DOHH2 (cell line): Measurements from ENCODE around the gene NEGR1.

Experiments
- H3F3A ChIP-seq: fragments of 200-600 bp; sonication (generic), shearing (Covaris generic); 2 replicates; pipeline ENCODE4 v1.6.0; 2016; ENCODE audit warnings: antibody characterized with exemption, mild to moderate bottlenecking; ENCODE audit not compliant: control insufficient read depth, insufficient read depth
- H3K27ac ChIP-seq: fragments of 200-600 bp; sonication (generic); 2 replicates; pipeline ENCODE4 v1.5.1; 2014; ENCODE audit warnings: low read depth, mild to moderate bottlenecking, low read length, moderate library complexity
- H3K27me3 ChIP-seq: fragments of 200-600 bp; sonication (generic); 2 replicates; pipeline ENCODE4 v1.6.1; 2014; ENCODE audit warnings: mild to moderate bottlenecking, low read length, mixed read lengths; ENCODE audit not compliant: control insufficient read depth
- H3K36me3 ChIP-seq: fragments of 200-600 bp; sonication (generic); 2 replicates; pipeline ENCODE4 v1.6.1; 2014; ENCODE audit warnings: mild to moderate bottlenecking, low read length, moderate library complexity, mixed read lengths; ENCODE audit not compliant: control insufficient read depth
- H3K4me1 ChIP-seq: fragments of 200-600 bp; sonication (generic); 2 replicates; pipeline ENCODE4 v1.6.1; 2014; ENCODE audit warnings: mild to moderate bottlenecking, low read length, mixed read lengths; ENCODE audit not compliant: control insufficient read depth
- H3K4me2 ChIP-seq: fragments of 200-600 bp; sonication (generic); 2 replicates; pipeline ENCODE4 v1.6.0; 2014; ENCODE audit warnings: mild to moderate bottlenecking, low read length, moderate library complexity
- H3K4me3 ChIP-seq: fragments of 200-600 bp; sonication (generic); 2 replicates; pipeline ENCODE4 v1.5.1; 2014; ENCODE audit warnings: mild to moderate bottlenecking, low read length, mixed read lengths
- H3K79me2 ChIP-seq: fragments of 200-600 bp; sonication (generic); 2 replicates; pipeline ENCODE4 v1.6.1; 2014; ENCODE audit warnings: mild to moderate bottlenecking, low read length, mixed read lengths; ENCODE audit not compliant: control insufficient read depth
- H3K9me2 ChIP-seq: fragments of 200-600 bp; sonication (generic); replicated peaks from 2 replicates; pipeline ENCODE4 v1.6.1; 2014; ENCODE audit warnings: mild to moderate bottlenecking, low read length, mixed read lengths; ENCODE audit not compliant: control insufficient read depth
- H3K9me3 ChIP-seq: fragments of 200-600 bp; sonication (generic); 2 replicates; pipeline ENCODE4 v1.6.1; 2014; ENCODE audit warnings: antibody characterized with exemption, low read length, mixed read lengths; ENCODE audit not compliant: control insufficient read depth, insufficient read depth
- H4K20me1 ChIP-seq: fragments of 200-600 bp; sonication (generic); 2 replicates; pipeline ENCODE4 v1.6.0; 2014; ENCODE audit warnings: low read depth, mild to moderate bottlenecking, antibody characterized with exemption, low read length, moderate library complexity; ENCODE audit not compliant: control insufficient read depth, insufficient read depth
- CTCF ChIP-seq: fragments of 200-600 bp; sonication (generic); IDR thresholded peaks from one replicate; pipeline ENCODE4 v1.5.1; 2014; ENCODE audit warnings: antibody characterized with exemption, mild to moderate bottlenecking, low read depth, low read length; ENCODE audit not compliant: poor library complexity, severe bottlenecking
- EZH2phosphoT487 ChIP-seq: fragments of 200-600 bp; sonication (generic); IDR thresholded peaks from 2 replicates; pipeline ENCODE4 v1.6.1; 2017; ENCODE audit warnings: borderline replicate concordance, mild to moderate bottlenecking, antibody characterized with exemption, low read length, moderate library complexity, mixed read lengths

Gene NEGR1

GRCh38 chr1:72015006-72015405 is 267.3 kb downstream of the NEGR1 start:
- Histone ChIP-seq H3K9me3 (no peaks in the 10 kb centered on the region), H3F3A (no peaks in the 10 kb centered on the region), H3K27me3 (no peaks in the 10 kb centered on the region), H3K9me2 (no peaks in the 10 kb centered on the region), H3K4me1 (no peaks in the 10 kb centered on the region), H3K4me3 (no peak overlapping the region), H3K4me2 (no peak overlapping the region), H3K79me2 (no peaks in the 10 kb centered on the region), H4K20me1 (no peaks in the 10 kb centered on the region), H3K27ac (no peak overlapping the region), H3K36me3 (no peaks in the 10 kb centered on the region)
- TF ChIP-seq EZH2phosphoT487 (no peak), CTCF (no peak)

- no peaks in the 10 kb centered on the region for H3K9me2 ChIP-seq
- no peaks in the 10 kb centered on the region for H3K9me3 ChIP-seq
- H3K4me1 ChIP-seq: no peaks in the 10 kb centered on the region
- no peak overlapping the region for H3K4me3 ChIP-seq
- H3K79me2 ChIP-seq: no peaks in the 10 kb centered on the region
- H3K36me3 ChIP-seq: no peaks in the 10 kb centered on the region
- no peaks in the 10 kb centered on the region for H4K20me1 ChIP-seq
- no peaks in the 10 kb centered on the region for H3F3A ChIP-seq
- no peak overlapping the region for H3K27ac ChIP-seq
- no peak overlapping the region for H3K4me2 ChIP-seq
- TF ChIP-seq EZH2phosphoT487 (no peak), CTCF (no peak)
- no peaks in the 10 kb centered on the region for H3K27me3 ChIP-seq
Observed at GRCh38 chr1:72013161-72013560, 269.2 kb downstream of the NEGR1 start.

GRCh38 chr1:72011721-72012120 is 270.6 kb downstream of the NEGR1 start:
- Histone ChIP-seq H3K9me3 (no peaks in the 10 kb centered on the region), H3K36me3 (no peaks in the 10 kb centered on the region), H3K27me3 (no peaks in the 10 kb centered on the region), H3K4me3 (no peak overlapping the region), H3K27ac (no peak overlapping the region), H3K4me2 (no peak overlapping the region), H3K4me1 (no peaks in the 10 kb centered on the region), H4K20me1 (no peaks in the 10 kb centered on the region), H3K9me2 (no peaks in the 10 kb centered on the region), H3K79me2 (no peaks in the 10 kb centered on the region), H3F3A (no peaks in the 10 kb centered on the region)
- TF ChIP-seq CTCF (no peak), EZH2phosphoT487 (no peak)

GRCh38 chr1:72010094-72010431 is 272.3 kb downstream of the NEGR1 start:
- Histone ChIP-seq H3K27me3 (no peaks in the 10 kb centered on the region), H3K9me2 (no peaks in the 10 kb centered on the region), H3K9me3 (no peaks in the 10 kb centered on the region), H3K36me3 (no peaks in the 10 kb centered on the region), H3K4me3 (no peak overlapping the region), H3K4me2 (no peak overlapping the region), H3F3A (no peaks in the 10 kb centered on the region), H3K4me1 (no peaks in the 10 kb centered on the region), H4K20me1 (no peaks in the 10 kb centered on the region), H3K79me2 (no peaks in the 10 kb centered on the region), H3K27ac (no peak overlapping the region)
- TF ChIP-seq CTCF (no peak), EZH2phosphoT487 (no peak)
